Omental fat pad (tissue), 4 donors: ENCODE measurements around the gene NAPA. TPM values are rescaled to one million over a fixed set of nuclear protein-coding genes. Genes with fewer than 3 reads are reported as not detected.

Experiments used
- ATAC-seq: fragments of 150-250 bp; one replicate; pipeline ENCODE4 v1.9.1; 2016; ENCODE audit warnings: mild to moderate bottlenecking, moderate library complexity; ENCODE audit not compliant: low FRiP score
- DNase-seq: peaks from one replicate; pipeline ENCODE4 v3.0.0-alpha.2; 2019; ENCODE audit warnings: low spot score
- total RNA-seq, 4 donors: library from RNA; depleted of rRNA; stranded (reverse); fragments of >200 nt; gene quantifications; one replicate each; pipeline ENCODE4 v1.1.0, GENCODE V29; 2016
- TF ChIP-seq, protein P1 (sequence below), 3 donors: fragments of 450-650 bp; IDR thresholded peaks; one replicate each; pipeline ENCODE4 v1.5.1; 2016 to 2017; ENCODE audit warnings: antibody characterized with exemption in 3 of 3, mild to moderate bottlenecking in 3 of 3, moderate library complexity in 2 of 3

The NAPA gene
- total RNA-seq, 4 donors from 2014 or later: 77.5 to 83.6 (median 81.0) TPM

- DNase-seq (no peak), ATAC-seq (no peak)
- TF ChIP-seq, protein P1, sequence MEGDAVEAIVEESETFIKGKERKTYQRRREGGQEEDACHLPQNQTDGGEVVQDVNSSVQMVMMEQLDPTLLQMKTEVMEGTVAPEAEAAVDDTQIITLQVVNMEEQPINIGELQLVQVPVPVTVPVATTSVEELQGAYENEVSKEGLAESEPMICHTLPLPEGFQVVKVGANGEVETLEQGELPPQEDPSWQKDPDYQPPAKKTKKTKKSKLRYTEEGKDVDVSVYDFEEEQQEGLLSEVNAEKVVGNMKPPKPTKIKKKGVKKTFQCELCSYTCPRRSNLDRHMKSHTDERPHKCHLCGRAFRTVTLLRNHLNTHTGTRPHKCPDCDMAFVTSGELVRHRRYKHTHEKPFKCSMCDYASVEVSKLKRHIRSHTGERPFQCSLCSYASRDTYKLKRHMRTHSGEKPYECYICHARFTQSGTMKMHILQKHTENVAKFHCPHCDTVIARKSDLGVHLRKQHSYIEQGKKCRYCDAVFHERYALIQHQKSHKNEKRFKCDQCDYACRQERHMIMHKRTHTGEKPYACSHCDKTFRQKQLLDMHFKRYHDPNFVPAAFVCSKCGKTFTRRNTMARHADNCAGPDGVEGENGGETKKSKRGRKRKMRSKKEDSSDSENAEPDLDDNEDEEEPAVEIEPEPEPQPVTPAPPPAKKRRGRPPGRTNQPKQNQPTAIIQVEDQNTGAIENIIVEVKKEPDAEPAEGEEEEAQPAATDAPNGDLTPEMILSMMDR (IDR thresholded peaks at IDR 0.05): no peak
Measured at GRCh38 chr19:47526798-47527197, 11.9 kb upstream of the NAPA start.

DNA sequence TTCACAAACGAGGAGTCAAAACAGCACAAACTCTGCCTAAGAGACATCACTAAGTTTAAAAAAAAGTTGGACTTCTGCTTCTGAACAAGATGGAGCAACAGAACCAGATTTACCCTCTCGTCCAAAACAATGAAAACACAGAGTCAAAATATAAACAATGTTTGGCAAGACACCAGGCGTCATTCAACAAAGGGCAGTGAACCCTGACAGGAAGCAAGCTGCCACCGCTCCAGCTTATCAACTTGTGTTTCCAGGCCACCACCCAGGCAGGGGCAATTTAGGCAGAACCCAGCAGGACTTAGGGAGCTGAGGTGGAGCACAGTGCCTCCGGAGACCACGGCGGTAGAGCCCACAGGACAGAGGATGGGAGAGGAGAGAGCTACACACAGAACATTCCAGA is 8.6 kb upstream of the NAPA start:
- TF ChIP-seq, protein P1 (IDR thresholded peaks at IDR 0.05): no peak
- ATAC-seq (no peak), DNase-seq (no peak)

DNA sequence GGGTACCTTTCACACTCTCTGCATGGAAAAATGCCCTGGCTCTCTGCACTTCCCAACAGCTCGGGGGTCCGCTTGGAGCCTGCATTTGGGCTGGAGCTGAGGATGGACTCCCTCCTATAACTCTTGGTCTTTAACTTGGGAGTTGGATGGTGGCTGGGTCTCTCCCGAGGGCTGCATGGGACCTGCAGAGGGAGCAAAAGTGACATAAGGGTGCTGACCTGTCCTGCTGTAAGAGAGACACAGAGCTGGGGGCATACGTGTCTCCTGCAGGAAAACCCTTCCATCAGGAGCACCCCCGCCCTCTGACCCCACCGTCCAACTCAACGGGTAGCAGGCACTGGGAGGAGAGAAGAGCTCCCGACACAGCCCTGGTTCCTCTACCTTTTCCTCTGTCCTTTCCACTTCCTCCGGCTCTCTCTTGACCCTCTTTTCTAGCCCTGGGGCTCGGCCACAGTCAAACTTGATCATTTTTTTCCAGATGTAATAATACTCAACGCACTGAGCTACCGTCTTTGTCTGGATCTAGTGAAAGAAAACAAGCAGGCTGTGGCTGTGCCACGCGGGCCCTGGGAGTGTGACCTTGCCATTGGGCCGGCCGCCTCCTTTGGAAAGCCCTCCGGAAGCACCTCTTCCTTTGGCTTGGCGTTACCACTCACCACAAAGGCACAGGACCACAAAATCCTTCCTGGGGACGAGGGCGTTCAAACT is 6.8 kb upstream of the NAPA start:
- ATAC-seq: no peak
- TF ChIP-seq, protein P1 (IDR thresholded peaks at IDR 0.05): no peak

DNA sequence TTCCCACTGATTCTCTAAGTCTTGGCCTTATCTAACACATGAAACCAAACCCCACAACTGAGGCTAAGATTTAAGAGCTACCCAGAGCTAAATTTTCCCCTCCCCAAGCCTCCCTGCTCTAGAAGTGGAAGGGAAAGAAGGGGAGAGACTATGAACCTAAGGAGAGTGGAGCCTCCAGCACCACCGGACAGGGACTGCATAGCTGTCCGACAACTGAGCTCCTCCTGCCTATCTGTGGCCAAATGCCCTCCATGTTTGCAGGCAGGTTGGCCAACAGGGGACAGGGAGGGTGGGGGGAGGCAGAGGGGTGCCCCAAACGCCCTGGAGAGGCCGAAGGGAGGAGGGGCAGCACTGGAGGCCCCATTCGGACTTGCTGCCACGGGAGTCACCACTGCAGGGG is 6.0 kb upstream of the NAPA start:
- no peak for DNase-seq
- no peak for ATAC-seq
- TF ChIP-seq, protein P1 (IDR thresholded peaks at IDR 0.05): no peak

More for the DNA sequence above, 6.8 kb upstream of the NAPA start:
- no peak for DNase-seq

DNA sequence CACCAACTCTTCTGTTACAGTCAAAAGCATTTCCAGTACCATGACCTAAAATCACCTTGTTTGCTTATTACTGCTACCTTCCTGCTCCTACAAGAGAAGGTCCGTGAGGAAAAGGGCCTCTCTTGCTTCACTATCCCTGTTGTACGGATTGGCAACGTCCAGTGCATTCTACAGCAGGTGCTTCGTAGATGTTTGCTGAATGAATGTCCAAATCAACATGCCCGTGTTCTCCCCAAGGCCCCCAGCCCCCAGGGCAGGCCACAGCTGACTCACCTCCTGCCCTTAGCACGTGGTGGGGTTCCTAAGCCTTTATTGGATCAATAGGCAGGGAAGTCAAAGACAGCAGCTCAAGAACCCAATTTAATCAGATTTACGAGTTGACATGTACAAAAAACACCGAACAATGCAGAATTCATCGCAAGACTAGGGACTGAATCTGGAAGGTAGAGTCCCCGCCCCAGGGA is 5.5 kb upstream of the NAPA start:
- TF ChIP-seq, protein P1 (IDR thresholded peaks at IDR 0.05): no peak
- no peak for ATAC-seq
- no peak for DNase-seq

DNA sequence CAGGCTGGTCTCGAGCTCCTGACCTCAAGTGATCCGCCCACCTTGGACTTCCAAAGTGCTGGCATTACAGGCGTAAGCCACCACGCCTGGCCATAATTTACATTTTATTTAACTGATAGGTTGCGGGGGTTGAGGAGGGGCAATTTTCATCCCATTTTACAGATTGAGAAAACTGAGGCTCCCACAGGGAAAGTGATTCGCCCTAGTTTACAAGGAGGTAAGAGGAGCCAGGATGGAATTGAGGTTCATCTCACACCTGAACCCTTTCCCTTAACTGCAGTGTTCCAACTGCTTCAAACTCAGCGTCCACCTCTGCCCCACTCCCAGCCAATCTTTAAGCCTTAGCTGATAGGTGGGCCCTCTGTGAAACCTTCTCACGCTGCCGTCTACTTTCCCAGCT is 4.0 kb upstream of the NAPA start:
- TF ChIP-seq, protein P1 (IDR thresholded peaks at IDR 0.05): no peak
- no peak for ATAC-seq

GRCh38 chr19:47518139-47518538 is 3.3 kb upstream of the NAPA start:
- DNase-seq (no peak), ATAC-seq (no peak)
- TF ChIP-seq, protein P1 (IDR thresholded peaks at IDR 0.05): no peak

More for the DNA sequence above, 4.0 kb upstream of the NAPA start:
- no peak for DNase-seq
